Measurements from ENCODE around the gene PLCB1.

DNA sequence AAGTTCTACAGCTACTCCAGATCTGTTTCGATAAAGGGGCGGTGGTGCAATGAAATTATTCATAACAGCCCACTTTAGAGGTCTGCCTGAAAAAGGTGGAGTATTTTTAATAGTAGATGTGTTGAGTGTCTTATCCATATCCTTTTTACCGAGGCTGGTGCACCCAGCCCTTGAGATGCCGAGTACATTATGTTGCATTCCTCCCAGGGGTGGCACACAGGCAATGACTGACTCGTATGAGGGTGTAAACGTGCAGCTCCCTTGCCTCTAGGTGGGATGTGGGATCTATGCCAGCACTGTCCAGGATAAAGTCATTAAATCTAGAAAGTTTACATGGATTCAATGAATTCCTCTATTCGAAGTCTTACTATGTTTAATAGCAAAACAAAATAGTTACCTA is 355.6 kb downstream of the PLCB1 start:
- TF ChIP-seq, protein P1, sequence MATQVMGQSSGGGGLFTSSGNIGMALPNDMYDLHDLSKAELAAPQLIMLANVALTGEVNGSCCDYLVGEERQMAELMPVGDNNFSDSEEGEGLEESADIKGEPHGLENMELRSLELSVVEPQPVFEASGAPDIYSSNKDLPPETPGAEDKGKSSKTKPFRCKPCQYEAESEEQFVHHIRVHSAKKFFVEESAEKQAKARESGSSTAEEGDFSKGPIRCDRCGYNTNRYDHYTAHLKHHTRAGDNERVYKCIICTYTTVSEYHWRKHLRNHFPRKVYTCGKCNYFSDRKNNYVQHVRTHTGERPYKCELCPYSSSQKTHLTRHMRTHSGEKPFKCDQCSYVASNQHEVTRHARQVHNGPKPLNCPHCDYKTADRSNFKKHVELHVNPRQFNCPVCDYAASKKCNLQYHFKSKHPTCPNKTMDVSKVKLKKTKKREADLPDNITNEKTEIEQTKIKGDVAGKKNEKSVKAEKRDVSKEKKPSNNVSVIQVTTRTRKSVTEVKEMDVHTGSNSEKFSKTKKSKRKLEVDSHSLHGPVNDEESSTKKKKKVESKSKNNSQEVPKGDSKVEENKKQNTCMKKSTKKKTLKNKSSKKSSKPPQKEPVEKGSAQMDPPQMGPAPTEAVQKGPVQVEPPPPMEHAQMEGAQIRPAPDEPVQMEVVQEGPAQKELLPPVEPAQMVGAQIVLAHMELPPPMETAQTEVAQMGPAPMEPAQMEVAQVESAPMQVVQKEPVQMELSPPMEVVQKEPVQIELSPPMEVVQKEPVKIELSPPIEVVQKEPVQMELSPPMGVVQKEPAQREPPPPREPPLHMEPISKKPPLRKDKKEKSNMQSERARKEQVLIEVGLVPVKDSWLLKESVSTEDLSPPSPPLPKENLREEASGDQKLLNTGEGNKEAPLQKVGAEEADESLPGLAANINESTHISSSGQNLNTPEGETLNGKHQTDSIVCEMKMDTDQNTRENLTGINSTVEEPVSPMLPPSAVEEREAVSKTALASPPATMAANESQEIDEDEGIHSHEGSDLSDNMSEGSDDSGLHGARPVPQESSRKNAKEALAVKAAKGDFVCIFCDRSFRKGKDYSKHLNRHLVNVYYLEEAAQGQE (IDR thresholded peaks at IDR 0.05; ENCODE audit: insufficient read depth in 1 of 2, low read depth in 2 of 2, low read length in 2 of 2), result no peak
- TF ChIP-seq POLR2AphosphoS5 (IDR thresholded peaks at IDR 0.05; ENCODE audit: low read depth, low read length), result no peak
